Measurements from ENCODE around the gene NTPCR. TPM values are rescaled to one million over a fixed set of nuclear protein-coding genes. Genes with fewer than 3 reads are reported as not detected.
A peak's percentile ranks its signal among the peaks of the same experiment; 100 is the strongest.

Gene NTPCR
- total RNA-seq (2012; rRNA removed) = 16.6 and 17.2 TPM in 2 replicates

GRCh38 chr1:232950197-232951176, at the start of gene NTPCR:
Gene NTPCR, plus strand, starts transcription at chr1:232950611. Its CDS starts 100 bp downstream, at chr1:232950711.
- Histone ChIP-seq H3K9me3 (replicated peaks; ENCODE audit: low read length) (no peaks in the 10 kb centered on the region), H3K4me1 (ENCODE audit: control insufficient read depth, insufficient read depth, low read length) (peaks cover 17% of the 10 kb centered on the region), H3K4me3 (ENCODE audit: low read length) (peak within 1 kb of the TSS; percentile 76), H3K9ac (ENCODE audit: low read depth, low read length) (peak within 1 kb of the TSS; percentile 86), H3K36me3 (ENCODE audit: insufficient read depth, low read length) (no peaks in the 10 kb centered on the region), H3K27me3 (ENCODE audit: control insufficient read depth, insufficient read depth, low read length) (no peaks in the 10 kb centered on the region), H3K4me2 (ENCODE audit: low read length) (peak within 1 kb of the TSS; percentile 78)

- Histone ChIP-seq H3K4me2 (ENCODE audit: low read length) (no peak overlapping the region), H3K9me3 (replicated peaks; ENCODE audit: low read length) (no peaks in the 10 kb centered on the region), H3K27me3 (ENCODE audit: control insufficient read depth, insufficient read depth, low read length) (no peaks in the 10 kb centered on the region), H3K4me3 (ENCODE audit: low read length) (no peak overlapping the region), H3K4me1 (ENCODE audit: control insufficient read depth, insufficient read depth, low read length) (no peaks in the 10 kb centered on the region), H3K36me3 (ENCODE audit: insufficient read depth, low read length) (no peaks in the 10 kb centered on the region), H3K9ac (ENCODE audit: low read depth, low read length) (no peak overlapping the region)
These were observed 49.6 kb upstream of the NTPCR start for GRCh38 chr1:232900818-232901217.

GRCh38 chr1:232901255-232901654, 49.2 kb upstream of the NTPCR start:
- no peak overlapping the region for H3K9ac ChIP-seq (ENCODE audit: low read depth, low read length)
- no peak overlapping the region for H3K4me3 ChIP-seq (ENCODE audit: low read length)
- no peak overlapping the region for H3K4me2 ChIP-seq (ENCODE audit: low read length)
- H3K4me1 ChIP-seq (ENCODE audit: control insufficient read depth, insufficient read depth, low read length) = no peaks in the 10 kb centered on the region
- H3K36me3 ChIP-seq (ENCODE audit: insufficient read depth, low read length) = no peaks in the 10 kb centered on the region
- H3K27me3 ChIP-seq (ENCODE audit: control insufficient read depth, insufficient read depth, low read length) = no peaks in the 10 kb centered on the region
- no peaks in the 10 kb centered on the region for H3K9me3 ChIP-seq (replicated peaks; ENCODE audit: low read length)

- H3K4me1 ChIP-seq (ENCODE audit: control insufficient read depth, insufficient read depth, low read length) = no peaks in the 10 kb centered on the region
- no peaks in the 10 kb centered on the region for H3K9me3 ChIP-seq (replicated peaks; ENCODE audit: low read length)
- H3K4me3 ChIP-seq (ENCODE audit: low read length) = no peak overlapping the region
- no peaks in the 10 kb centered on the region for H3K36me3 ChIP-seq (ENCODE audit: insufficient read depth, low read length)
- H3K27me3 ChIP-seq (ENCODE audit: control insufficient read depth, insufficient read depth, low read length) = no peaks in the 10 kb centered on the region
- H3K4me2 ChIP-seq (ENCODE audit: low read length) = no peak overlapping the region
- H3K9ac ChIP-seq (ENCODE audit: low read depth, low read length) = no peak overlapping the region
These were observed 47.5 kb upstream of the NTPCR start for GRCh38 chr1:232902774-232903350.

GRCh38 chr1:232904131-232904530, 46.3 kb upstream of the NTPCR start:
- Histone ChIP-seq H3K4me1 (ENCODE audit: control insufficient read depth, insufficient read depth, low read length) (no peaks in the 10 kb centered on the region), H3K9ac (ENCODE audit: low read depth, low read length) (no peak overlapping the region), H3K9me3 (replicated peaks; ENCODE audit: low read length) (no peaks in the 10 kb centered on the region), H3K36me3 (ENCODE audit: insufficient read depth, low read length) (no peaks in the 10 kb centered on the region), H3K4me2 (ENCODE audit: low read length) (no peak overlapping the region), H3K4me3 (ENCODE audit: low read length) (no peak overlapping the region), H3K27me3 (ENCODE audit: control insufficient read depth, insufficient read depth, low read length) (no peaks in the 10 kb centered on the region)

GRCh38 chr1:232904566-232904965, 45.8 kb upstream of the NTPCR start:
- H3K4me2 ChIP-seq (ENCODE audit: low read length) = no peak overlapping the region
- H3K4me3 ChIP-seq (ENCODE audit: low read length) = no peak overlapping the region
- H3K9ac ChIP-seq (ENCODE audit: low read depth, low read length) = no peak overlapping the region
- H3K27me3 ChIP-seq (ENCODE audit: control insufficient read depth, insufficient read depth, low read length) = no peaks in the 10 kb centered on the region
- no peaks in the 10 kb centered on the region for H3K4me1 ChIP-seq (ENCODE audit: control insufficient read depth, insufficient read depth, low read length)
- no peaks in the 10 kb centered on the region for H3K36me3 ChIP-seq (ENCODE audit: insufficient read depth, low read length)
- no peaks in the 10 kb centered on the region for H3K9me3 ChIP-seq (replicated peaks; ENCODE audit: low read length)

GRCh38 chr1:232905331-232906034, 44.9 kb upstream of the NTPCR start:
- H3K4me1 ChIP-seq (ENCODE audit: control insufficient read depth, insufficient read depth, low read length) = no peaks in the 10 kb centered on the region
- H3K9ac ChIP-seq (ENCODE audit: low read depth, low read length) = no peak overlapping the region
- no peaks in the 10 kb centered on the region for H3K9me3 ChIP-seq (replicated peaks; ENCODE audit: low read length)
- peaks cover 5% of the 10 kb centered on the region for H3K27me3 ChIP-seq (ENCODE audit: control insufficient read depth, insufficient read depth, low read length)
- H3K36me3 ChIP-seq (ENCODE audit: insufficient read depth, low read length) = no peaks in the 10 kb centered on the region
- no peak overlapping the region for H3K4me2 ChIP-seq (ENCODE audit: low read length)
- no peak overlapping the region for H3K4me3 ChIP-seq (ENCODE audit: low read length)

- H3K9me3 ChIP-seq (replicated peaks; ENCODE audit: low read length) = no peaks in the 10 kb centered on the region
- no peaks in the 10 kb centered on the region for H3K36me3 ChIP-seq (ENCODE audit: insufficient read depth, low read length)
- no peak overlapping the region for H3K4me3 ChIP-seq (ENCODE audit: low read length)
- no peaks in the 10 kb centered on the region for H3K4me1 ChIP-seq (ENCODE audit: control insufficient read depth, insufficient read depth, low read length)
- H3K9ac ChIP-seq (ENCODE audit: low read depth, low read length) = no peak overlapping the region
- peaks cover 5% of the 10 kb centered on the region for H3K27me3 ChIP-seq (ENCODE audit: control insufficient read depth, insufficient read depth, low read length)
- no peak overlapping the region for H3K4me2 ChIP-seq (ENCODE audit: low read length)
These were observed 44.0 kb upstream of the NTPCR start for GRCh38 chr1:232906441-232906840.

- Histone ChIP-seq H3K4me3 (ENCODE audit: low read length) (no peak overlapping the region), H3K9me3 (replicated peaks; ENCODE audit: low read length) (no peaks in the 10 kb centered on the region), H3K27me3 (ENCODE audit: control insufficient read depth, insufficient read depth, low read length) (peaks cover 5% of the 10 kb centered on the region), H3K36me3 (ENCODE audit: insufficient read depth, low read length) (no peaks in the 10 kb centered on the region), H3K9ac (ENCODE audit: low read depth, low read length) (no peak overlapping the region), H3K4me1 (ENCODE audit: control insufficient read depth, insufficient read depth, low read length) (no peaks in the 10 kb centered on the region), H3K4me2 (ENCODE audit: low read length) (no peak overlapping the region)
These were observed 41.6 kb upstream of the NTPCR start for GRCh38 chr1:232908831-232909230.

- no peak overlapping the region for H3K4me2 ChIP-seq (ENCODE audit: low read length)
- no peaks in the 10 kb centered on the region for H3K4me1 ChIP-seq (ENCODE audit: control insufficient read depth, insufficient read depth, low read length)
- no peak overlapping the region for H3K4me3 ChIP-seq (ENCODE audit: low read length)
- H3K9me3 ChIP-seq (replicated peaks; ENCODE audit: low read length) = no peaks in the 10 kb centered on the region
- no peak overlapping the region for H3K9ac ChIP-seq (ENCODE audit: low read depth, low read length)
- no peaks in the 10 kb centered on the region for H3K36me3 ChIP-seq (ENCODE audit: insufficient read depth, low read length)
- peaks cover 5% of the 10 kb centered on the region for H3K27me3 ChIP-seq (ENCODE audit: control insufficient read depth, insufficient read depth, low read length)
These were observed 40.7 kb upstream of the NTPCR start for GRCh38 chr1:232909752-232910151.

GRCh38 chr1:232911027-232911599, 39.3 kb upstream of the NTPCR start:
- Histone ChIP-seq H3K27me3 (ENCODE audit: control insufficient read depth, insufficient read depth, low read length) (peaks cover 8% of the 10 kb centered on the region), H3K9ac (ENCODE audit: low read depth, low read length) (no peak overlapping the region), H3K4me3 (ENCODE audit: low read length) (no peak overlapping the region), H3K36me3 (ENCODE audit: insufficient read depth, low read length) (no peaks in the 10 kb centered on the region), H3K4me1 (ENCODE audit: control insufficient read depth, insufficient read depth, low read length) (no peaks in the 10 kb centered on the region), H3K9me3 (replicated peaks; ENCODE audit: low read length) (no peaks in the 10 kb centered on the region), H3K4me2 (ENCODE audit: low read length) (no peak overlapping the region)

Data from skeletal muscle satellite cell (primary cell).